ENCODE data around the gene INSR. TPM values are rescaled to one million over a fixed set of nuclear protein-coding genes. Genes with fewer than 3 reads are reported as not detected.
A peak's percentile ranks its signal among the peaks of the same experiment; 100 is the strongest.

Gene INSR
- total RNA-seq, 4 donors from 2014 or later, result 134 to 252 (median 164) TPM

DNA sequence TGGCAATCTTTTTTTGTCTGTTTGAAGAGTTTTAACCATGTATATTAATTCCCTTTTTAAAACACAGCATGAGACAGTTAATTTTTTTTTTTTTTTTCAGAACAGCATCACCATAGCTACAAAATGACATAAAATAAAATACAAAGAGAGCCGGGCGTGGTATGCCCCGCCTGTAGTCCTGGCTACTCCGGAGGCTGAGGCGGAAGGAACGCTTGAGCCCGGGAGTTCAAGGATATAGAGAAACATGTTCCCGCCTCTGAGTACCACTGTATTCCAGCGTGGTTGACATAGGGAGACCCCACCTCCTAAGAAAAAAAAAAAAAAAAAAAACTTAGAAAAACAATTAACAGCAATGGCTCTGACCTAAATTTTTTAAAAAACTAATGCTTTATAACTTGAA lies 10.0 kb upstream of the INSR start:
- Histone ChIP-seq H3K9me3 (no peaks in the 10 kb centered on the region), H3K4me3 (no peak overlapping the region), H3K36me3 (no peaks in the 10 kb centered on the region), H3K27ac (peak overlapping the region in 2 of 4 donors; percentile 44 to 57), H3K4me1 (peaks cover 4 to 26% (median 14%) of the 10 kb centered on the region in 4 donors), H3K27me3 (no peaks in the 10 kb centered on the region)
- peak; percentile 76 for DNase-seq
- 47 to 65% methylated on average over 6 to 9 of the region's 9 CpGs for WGBS, 2 donors (ENCODE audit: low coverage in 1 of 2)
- in situ Hi-C loops (cut with MboI; ENCODE audit: low pct_ligation_motif_present in 1 of 4, low pct_unique_long_range_greater_than_20kb in 1 of 4, low sequenced_read_pairs in 3 of 4) (no loop called here), intact Hi-C loops (cut with DNase I; ENCODE audit: low total_unique reads) (no loop called here)
- no peak for TF ChIP-seq POLR2AphosphoS5 (IDR thresholded peaks at IDR 0.05)
- TF ChIP-seq, protein P1, sequence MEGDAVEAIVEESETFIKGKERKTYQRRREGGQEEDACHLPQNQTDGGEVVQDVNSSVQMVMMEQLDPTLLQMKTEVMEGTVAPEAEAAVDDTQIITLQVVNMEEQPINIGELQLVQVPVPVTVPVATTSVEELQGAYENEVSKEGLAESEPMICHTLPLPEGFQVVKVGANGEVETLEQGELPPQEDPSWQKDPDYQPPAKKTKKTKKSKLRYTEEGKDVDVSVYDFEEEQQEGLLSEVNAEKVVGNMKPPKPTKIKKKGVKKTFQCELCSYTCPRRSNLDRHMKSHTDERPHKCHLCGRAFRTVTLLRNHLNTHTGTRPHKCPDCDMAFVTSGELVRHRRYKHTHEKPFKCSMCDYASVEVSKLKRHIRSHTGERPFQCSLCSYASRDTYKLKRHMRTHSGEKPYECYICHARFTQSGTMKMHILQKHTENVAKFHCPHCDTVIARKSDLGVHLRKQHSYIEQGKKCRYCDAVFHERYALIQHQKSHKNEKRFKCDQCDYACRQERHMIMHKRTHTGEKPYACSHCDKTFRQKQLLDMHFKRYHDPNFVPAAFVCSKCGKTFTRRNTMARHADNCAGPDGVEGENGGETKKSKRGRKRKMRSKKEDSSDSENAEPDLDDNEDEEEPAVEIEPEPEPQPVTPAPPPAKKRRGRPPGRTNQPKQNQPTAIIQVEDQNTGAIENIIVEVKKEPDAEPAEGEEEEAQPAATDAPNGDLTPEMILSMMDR (IDR thresholded peaks at IDR 0.05), result no peak
- no peak for TF ChIP-seq EP300 (IDR thresholded peaks at IDR 0.05; ENCODE audit: low read depth)
- TF ChIP-seq POLR2A (IDR thresholded peaks at IDR 0.05), result no peak

DNA sequence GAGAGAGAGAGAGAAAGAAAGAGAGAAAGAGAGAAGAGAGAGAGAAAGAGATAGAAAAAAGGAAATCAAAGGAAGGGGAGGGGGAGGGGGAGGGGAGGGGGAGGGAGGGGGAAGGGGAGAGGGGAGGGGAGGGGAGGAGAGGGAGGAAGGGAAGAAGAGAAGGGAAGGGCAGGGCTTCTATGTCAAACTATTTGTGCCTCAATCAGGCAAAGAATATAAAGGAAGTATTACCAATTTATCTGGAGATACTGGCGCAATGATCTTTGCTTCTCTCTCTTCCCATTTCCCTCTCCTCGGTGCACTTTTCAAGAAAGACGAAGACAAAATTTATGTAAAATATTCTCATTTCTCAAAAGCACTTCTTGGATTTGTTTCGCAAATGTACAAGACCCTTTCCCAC lies 9.3 kb upstream of the INSR start:
- intact Hi-C loops (cut with DNase I; ENCODE audit: low total_unique reads), result no loop called here
- no peaks in the 10 kb centered on the region for H3K36me3 ChIP-seq
- no peak for DNase-seq

GRCh38 chr19:7301525-7301924 lies 7.3 kb upstream of the INSR start:
- no peaks in the 10 kb centered on the region for H3K36me3 ChIP-seq
- peaks cover 4 to 26% (median 14%) of the 10 kb centered on the region in 4 donors for H3K4me1 ChIP-seq
- no peaks in the 10 kb centered on the region for H3K27me3 ChIP-seq
- TF ChIP-seq POLR2AphosphoS5 (IDR thresholded peaks at IDR 0.05) (peak in 1 of 3 donors; percentile 11), EP300 (IDR thresholded peaks at IDR 0.05; ENCODE audit: low read depth) (no peak)
- intact Hi-C loops (cut with DNase I; ENCODE audit: low total_unique reads), result no loop called here
- DNase-seq, result peak; percentile 24
- no peak overlapping the region for H3K4me3 ChIP-seq
- H3K27ac ChIP-seq, result peak overlapping the region; percentile 53 to 70 (median 66)
- no peaks in the 10 kb centered on the region for H3K9me3 ChIP-seq
- 42 to 46% methylated on average over 3 to 5 of the region's 5 CpGs for WGBS, 2 donors (ENCODE audit: low coverage in 1 of 2)
- in situ Hi-C loops (cut with MboI; ENCODE audit: low pct_ligation_motif_present in 1 of 4, low pct_unique_long_range_greater_than_20kb in 1 of 4, low sequenced_read_pairs in 3 of 4), result no loop called here

More for the DNA sequence above, 9.3 kb upstream of the INSR start:
- WGBS, 2 donors (ENCODE audit: low coverage in 1 of 2), result 63 to 68% methylated on average over 4 of the region's 4 CpGs
- Histone ChIP-seq H3K27ac (peak overlapping the region in 3 of 4 donors; percentile 44 to 57 (median 46)), H3K4me1 (peaks cover 4 to 26% (median 14%) of the 10 kb centered on the region in 4 donors), H3K9me3 (no peaks in the 10 kb centered on the region), H3K4me3 (no peak overlapping the region), H3K27me3 (no peaks in the 10 kb centered on the region)
- in situ Hi-C loops (cut with MboI; ENCODE audit: low pct_ligation_motif_present in 1 of 4, low pct_unique_long_range_greater_than_20kb in 1 of 4, low sequenced_read_pairs in 3 of 4), result no loop called here
- TF ChIP-seq EP300 (IDR thresholded peaks at IDR 0.05; ENCODE audit: low read depth) (no peak), POLR2A (IDR thresholded peaks at IDR 0.05) (no peak), POLR2AphosphoS5 (IDR thresholded peaks at IDR 0.05) (no peak)
- TF ChIP-seq, protein P1 (IDR thresholded peaks at IDR 0.05), result no peak

DNA sequence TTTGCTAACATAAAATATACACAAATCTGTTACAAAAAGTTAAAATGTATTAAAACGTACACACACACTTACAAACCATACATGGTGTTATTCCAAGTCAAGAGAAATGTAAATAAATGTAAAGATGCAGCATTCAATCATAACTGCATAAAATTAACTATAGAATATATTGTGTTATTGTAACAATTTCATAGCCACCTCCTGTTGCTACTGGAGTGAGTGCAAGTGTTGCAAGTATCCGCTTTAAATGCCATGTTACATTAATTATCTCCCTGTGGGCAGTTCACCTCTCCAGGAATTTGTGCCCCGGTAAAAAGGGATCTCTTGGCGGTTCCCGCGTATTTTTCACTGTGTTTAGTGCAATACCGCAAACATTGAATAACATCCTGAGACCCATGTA lies 3.5 kb upstream of the INSR start:
- Histone ChIP-seq H3K4me1 (peaks cover 4 to 31% (median 21%) of the 10 kb centered on the region in 4 donors), H3K9me3 (no peaks in the 10 kb centered on the region), H3K36me3 (no peaks in the 10 kb centered on the region), H3K27me3 (no peaks in the 10 kb centered on the region), H3K4me3 (no peak overlapping the region), H3K27ac (no peak overlapping the region)
- no peak for TF ChIP-seq EP300 (IDR thresholded peaks at IDR 0.05; ENCODE audit: low read depth)
- TF ChIP-seq, protein P1 (IDR thresholded peaks at IDR 0.05), result no peak
- TF ChIP-seq POLR2AphosphoS5 (IDR thresholded peaks at IDR 0.05), result no peak
- TF ChIP-seq POLR2A (IDR thresholded peaks at IDR 0.05), result no peak
- no peak for DNase-seq
- intact Hi-C loops (cut with DNase I; ENCODE audit: low total_unique reads) (no loop called here), in situ Hi-C loops (cut with MboI; ENCODE audit: low pct_ligation_motif_present in 1 of 4, low pct_unique_long_range_greater_than_20kb in 1 of 4, low sequenced_read_pairs in 3 of 4) (loop anchor here in 3 of 4 donors (10.0 to 25.0 kb wide), 3 partner anchors 93 to 110 kb away; no protein-coding TSS in a partner anchor)
- 43 to 72% methylated on average over 7 of the region's 7 CpGs for WGBS, 2 donors (ENCODE audit: low coverage in 1 of 2)

All from transverse colon (tissue), 4 donors.